ENCODE measurements around the gene VPS8. TPM values are rescaled to one million over a fixed set of nuclear protein-coding genes. Genes with fewer than 3 reads are reported as not detected.

The VPS8 gene
- total and polyA plus RNA-seq, 9 of the 15 experiments (the other 6 are each of a cell fraction or from before 2014, with no cell fraction given), result 7.2 to 41.0 (median 28.3) TPM

GRCh38 chr3:184773283-184774186 is 38.4 kb upstream of the VPS8 start:
- H3K9me3 ChIP-seq (replicated peaks; ENCODE audit: control insufficient read depth, insufficient read depth, low read depth, low read length), result no peaks in the 10 kb centered on the region
- intact Hi-C loops (cut with micrococcal nuclease) (loop anchor here (10.0 kb wide), 1 partner anchor 399 kb away; the partner anchor contains the start of gene THPO), in situ Hi-C loops (cut with MboI) (no loop called here)
- no peak overlapping the region for H3K9ac ChIP-seq (ENCODE audit: insufficient read depth in 1 of 2, low read depth in 2 of 2, low read length in 2 of 2)
- no peaks in the 10 kb centered on the region for H3K36me3 ChIP-seq (ENCODE audit: control insufficient read depth, insufficient read depth, low read length)
- H3K4me3 ChIP-seq, result no peak overlapping the region
- H3K27me3 ChIP-seq (ENCODE audit: control insufficient read depth in 2 of 2, insufficient read depth in 2 of 2, low read length in 2 of 2), result peaks cover 40 to 70% of the 10 kb centered on the region in 2 experiments; a peak in 4 of 5 replicates
- peaks cover 0 to 16% of the 10 kb centered on the region in 2 experiments; a peak in 1 of 5 replicates for H3K4me1 ChIP-seq (replicated peaks in 1 of 2; ENCODE audit: control insufficient read depth in 2 of 2, insufficient read depth in 2 of 2, low read length in 2 of 2)
- FAIRE-seq (peak; percentile 40), ATAC-seq (no peak; the same call in 2 of the 3 replicates), DNase-seq (ENCODE audit: extremely low read depth in 1 of 4, low spot score in 3 of 4) (no peak)
- no peak overlapping the region for H3K27ac ChIP-seq (ENCODE audit: extremely low read depth, low read depth, low read length)
- TF ChIP-seq STAT6 (CRISPR knock-in tag; IDR thresholded peaks at IDR 0.05), result no peak
- TF ChIP-seq CEBPG (CRISPR knock-in tag; IDR thresholded peaks at IDR 0.05), result no peak
- no peak for TF ChIP-seq CEBPG (tag; conservative IDR thresholded peaks at IDR 0.05 in 1 of 2, IDR thresholded peaks at IDR 0.05 in 1 of 2)
- 0 out of 2 replicates have a peak, but pooled peaks have one; percentile 14 for TF ChIP-seq ZKSCAN1 (IDR thresholded peaks at IDR 0.05; ENCODE audit: low read depth, low read length)
- H4K20me1 ChIP-seq (replicated peaks; ENCODE audit: control insufficient read depth, insufficient read depth, low read length), result peaks cover 12% of the 10 kb centered on the region
- ChIA-PET POLR2A (interaction anchor here (0.6 kb wide), 1 partner anchor 14 kb away, joined by 3 read pairs; no protein-coding TSS in a partner anchor), CTCF (ENCODE audit: low intra/inter-chr PET ratio) (no interaction called here)
- H3K9me1 ChIP-seq (ENCODE audit: control insufficient read depth, insufficient read depth, low read length), result no peaks in the 10 kb centered on the region
- no peak overlapping the region for H3K4me2 ChIP-seq (ENCODE audit: insufficient read depth, low read length)
- H2AFZ ChIP-seq (ENCODE audit: low read depth, low read length), result peak overlapping the region; percentile 40; the same call in 1 of the 2 replicates
- 24% methylated on average over 35 of the region's 43 CpGs for WGBS (ENCODE audit: insufficient coverage, low coverage, missing lambda C conversion rate)
- BruUV-seq (replicated peaks), result no TSS peak
- H3K79me2 ChIP-seq (ENCODE audit: control insufficient read depth, insufficient read depth, low read length), result no peaks in the 10 kb centered on the region

Measured in K562 (cell line).